Vagina (tissue), 2 donors: ENCODE data around the gene KIF2A. TPM values are rescaled to one million over a fixed set of nuclear protein-coding genes. Genes with fewer than 3 reads are reported as not detected.

ENCODE experiments used
- DNase-seq, 2 donors: peaks; one replicate each; pipeline ENCODE4 v3.0.0-alpha.2; 2017; ENCODE audit errors: extremely low spot score in 2 of 2
- H3K27ac ChIP-seq: fragments of 200-600 bp; sonication (generic); one replicate; pipeline ENCODE4 v1.5.1; 2019
- H3K27me3 ChIP-seq: fragments of 200-600 bp; sonication (generic); one replicate; pipeline ENCODE4 v1.5.1; 2019
- H3K36me3 ChIP-seq, 2 donors: fragments of 200-600 bp; sonication (generic); one replicate each; pipeline ENCODE4 v1.5.1; 2017 to 2019
- H3K4me1 ChIP-seq: fragments of 200-600 bp; sonication (generic); one replicate; pipeline ENCODE4 v1.5.1; 2019
- H3K4me3 ChIP-seq, 2 donors: fragments of 200-600 bp; sonication (generic); 1 replicate in 1 of 2; 2 replicates in 1 of 2; pipeline ENCODE4 v1.5.1; 2016 to 2019
- H3K9me3 ChIP-seq: fragments of 200-600 bp; sonication (generic); one replicate; pipeline ENCODE4 v1.5.1; 2019
- CTCF ChIP-seq, 3 experiments: fragments of 450-650 bp in 2 of 3; fragments of 200-600 bp in 1 of 3; sonication (generic) in 1 of 3; IDR thresholded peaks; one replicate each; pipeline ENCODE4 v1.5.1; 2017 to 2019; ENCODE audit warnings: antibody characterized with exemption in 3 of 3, mild to moderate bottlenecking in 2 of 3, moderate library complexity in 2 of 3
- POLR2A ChIP-seq, 2 donors: fragments of 450-650 bp; IDR thresholded peaks; one replicate each; pipeline ENCODE4 v1.6.1; 2017; ENCODE audit warnings: antibody characterized with exemption in 2 of 2, mild to moderate bottlenecking in 2 of 2, moderate library complexity in 2 of 2
- POLR2AphosphoS5 ChIP-seq, 2 donors: sonication (generic); formaldehyde crosslinking; IDR thresholded peaks; one replicate each; pipeline ENCODE4 v1.9.0; 2017; ENCODE audit warnings: antibody characterized with exemption in 2 of 2, mild to moderate bottlenecking in 2 of 2, low read depth in 1 of 2; ENCODE audit not compliant: insufficient read depth in 1 of 2
- intact Hi-C: fragments of 100-400 bp; cut with DNase I; formaldehyde crosslinking; loops from one replicate; pipeline ENCODE4 v1.15.1; 2023
- total RNA-seq: library from RNA; depleted of rRNA; stranded (reverse); fragments of >200 nt; gene quantifications from one replicate; pipeline ENCODE4 v1.2.3, GENCODE V29; 2016

KIF2A gene
- total RNA-seq, 1 donor from 2014 or later: 30.2 TPM

GRCh38 chr5:62271370-62271769, 34.6 kb upstream of the KIF2A start:
- Histone ChIP-seq H3K36me3 (no peaks in the 10 kb centered on the region), H3K27me3 (no peaks in the 10 kb centered on the region), H3K4me3 (no peak overlapping the region), H3K4me1 (no peaks in the 10 kb centered on the region), H3K9me3 (no peaks in the 10 kb centered on the region), H3K27ac (no peak overlapping the region)
- TF ChIP-seq POLR2A (IDR thresholded peaks at IDR 0.05) (no peak), POLR2AphosphoS5 (IDR thresholded peaks at IDR 0.05; ENCODE audit: insufficient read depth in 1 of 2, low read depth in 1 of 2) (no peak), CTCF (IDR thresholded peaks at IDR 0.05) (no peak)
- intact Hi-C loops: no loop called here
- no peak for DNase-seq

- Histone ChIP-seq H3K9me3 (no peaks in the 10 kb centered on the region), H3K4me1 (no peaks in the 10 kb centered on the region), H3K36me3 (no peaks in the 10 kb centered on the region), H3K27me3 (no peaks in the 10 kb centered on the region), H3K27ac (no peak overlapping the region), H3K4me3 (no peak overlapping the region)
- intact Hi-C loops: no loop called here
- no peak for DNase-seq
- TF ChIP-seq POLR2A (IDR thresholded peaks at IDR 0.05): no peak
- TF ChIP-seq POLR2AphosphoS5 (IDR thresholded peaks at IDR 0.05; ENCODE audit: insufficient read depth in 1 of 2, low read depth in 1 of 2): no peak
- no peak for TF ChIP-seq CTCF (IDR thresholded peaks at IDR 0.05)
Measured at GRCh38 chr5:62271870-62272269, 34.1 kb upstream of the KIF2A start.

GRCh38 chr5:62273687-62274086, 32.3 kb upstream of the KIF2A start:
- no peaks in the 10 kb centered on the region for H3K4me1 ChIP-seq
- intact Hi-C loops: no loop called here

GRCh38 chr5:62275581-62275980, 30.4 kb upstream of the KIF2A start:
- H3K4me3 ChIP-seq: no peak overlapping the region
- no peaks in the 10 kb centered on the region for H3K4me1 ChIP-seq
- H3K9me3 ChIP-seq: no peaks in the 10 kb centered on the region
- no peaks in the 10 kb centered on the region for H3K36me3 ChIP-seq
- intact Hi-C loops: no loop called here
- TF ChIP-seq POLR2A (IDR thresholded peaks at IDR 0.05): no peak
- no peak for TF ChIP-seq CTCF (IDR thresholded peaks at IDR 0.05)
- no peak for TF ChIP-seq POLR2AphosphoS5 (IDR thresholded peaks at IDR 0.05; ENCODE audit: insufficient read depth in 1 of 2, low read depth in 1 of 2)
- H3K27me3 ChIP-seq: no peaks in the 10 kb centered on the region
- no peak overlapping the region for H3K27ac ChIP-seq
- no peak for DNase-seq

More at GRCh38 chr5:62273687-62274086, 32.3 kb upstream of the KIF2A start:
- Histone ChIP-seq H3K27me3 (no peaks in the 10 kb centered on the region), H3K9me3 (no peaks in the 10 kb centered on the region), H3K27ac (no peak overlapping the region), H3K4me3 (no peak overlapping the region), H3K36me3 (no peaks in the 10 kb centered on the region)
- no peak for DNase-seq
- no peak for TF ChIP-seq CTCF (IDR thresholded peaks at IDR 0.05)
- TF ChIP-seq POLR2A (IDR thresholded peaks at IDR 0.05): no peak
- TF ChIP-seq POLR2AphosphoS5 (IDR thresholded peaks at IDR 0.05; ENCODE audit: insufficient read depth in 1 of 2, low read depth in 1 of 2): no peak

DNA sequence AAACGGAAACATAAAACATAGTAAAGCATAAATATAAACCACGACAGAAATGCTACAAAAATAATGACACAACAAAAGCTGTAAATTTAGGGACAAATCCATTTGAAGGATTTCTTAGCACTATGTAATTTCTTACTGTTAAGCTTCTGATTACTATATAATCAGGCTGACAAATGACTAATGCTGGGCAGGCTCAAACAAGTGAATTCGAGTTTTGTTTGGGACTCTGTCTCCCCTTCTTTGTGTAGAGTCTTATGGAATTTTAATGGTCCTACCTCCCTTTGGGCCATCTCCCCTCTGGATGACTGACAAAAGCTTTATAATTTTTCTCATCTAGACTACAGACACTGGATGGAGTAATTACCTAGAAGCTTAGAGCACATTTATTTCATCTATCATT, 24.6 kb upstream of the KIF2A start:
- Histone ChIP-seq H3K27me3 (no peaks in the 10 kb centered on the region), H3K9me3 (no peaks in the 10 kb centered on the region), H3K4me1 (no peaks in the 10 kb centered on the region), H3K27ac (no peak overlapping the region), H3K4me3 (no peak overlapping the region), H3K36me3 (no peaks in the 10 kb centered on the region)
- TF ChIP-seq POLR2AphosphoS5 (IDR thresholded peaks at IDR 0.05; ENCODE audit: insufficient read depth in 1 of 2, low read depth in 1 of 2) (no peak), POLR2A (IDR thresholded peaks at IDR 0.05) (no peak), CTCF (IDR thresholded peaks at IDR 0.05) (no peak)
- no peak for DNase-seq
- intact Hi-C loops: no loop called here
